Measurements from ENCODE around the gene TRPC6.

Gene TRPC6

DNA sequence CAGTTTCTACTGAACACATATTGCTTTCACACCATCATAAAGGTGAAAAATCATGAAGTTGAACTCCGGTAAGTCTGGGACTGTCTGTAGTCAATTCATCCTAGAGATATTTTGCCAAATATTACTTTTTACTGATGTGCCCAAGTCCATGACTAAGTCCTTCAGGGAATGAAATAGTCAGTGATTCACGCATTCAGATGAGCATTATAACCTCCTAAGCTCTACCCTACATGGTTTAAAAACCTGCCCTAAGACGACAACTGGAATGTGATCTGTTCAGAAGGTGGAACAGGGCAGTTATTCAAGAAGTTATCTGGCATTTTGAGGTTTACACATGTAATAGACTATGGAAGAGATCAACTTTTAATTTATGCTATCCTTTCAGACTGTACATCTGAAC is 125.6 kb downstream of the TRPC6 start:
- DNase-seq (ENCODE audit: low read depth in 1 of 2, low spot score in 1 of 2), result no peak

GRCh38 chr11:101456812-101457211 is 127.0 kb downstream of the TRPC6 start:
- TF ChIP-seq POLR2AphosphoS5 (IDR thresholded peaks at IDR 0.05; ENCODE audit: low read depth), result no peak
- TF ChIP-seq GABPA (IDR thresholded peaks at IDR 0.05; ENCODE audit: low read depth), result no peak
- no peak for TF ChIP-seq SPI1 (IDR thresholded peaks at IDR 0.05; ENCODE audit: borderline replicate concordance, low read depth)
- no peak for TF ChIP-seq REST (IDR thresholded peaks at IDR 0.05; ENCODE audit: insufficient replicate concordance, low read depth)
- TF ChIP-seq CTCF (IDR thresholded peaks at IDR 0.05; ENCODE audit: insufficient read depth, low read length), result no peak
- Histone ChIP-seq H3K27me3 (ENCODE audit: insufficient read depth, poor library complexity, severe bottlenecking) (no peaks in the 10 kb centered on the region), H3K4me3 (replicated peaks; ENCODE audit: insufficient read depth, low read length) (no peak overlapping the region), H3K27ac (replicated peaks) (no peak overlapping the region)
- DNase-seq (ENCODE audit: low read depth in 1 of 2, low spot score in 1 of 2), result no peak

More for the DNA sequence above, 125.6 kb downstream of the TRPC6 start:
- TF ChIP-seq CTCF (IDR thresholded peaks at IDR 0.05; ENCODE audit: insufficient read depth, low read length), result no peak
- TF ChIP-seq GABPA (IDR thresholded peaks at IDR 0.05; ENCODE audit: low read depth), result no peak
- no peak for TF ChIP-seq REST (IDR thresholded peaks at IDR 0.05; ENCODE audit: insufficient replicate concordance, low read depth)
- Histone ChIP-seq H3K27me3 (ENCODE audit: insufficient read depth, poor library complexity, severe bottlenecking) (no peaks in the 10 kb centered on the region), H3K27ac (replicated peaks) (no peak overlapping the region), H3K4me3 (replicated peaks; ENCODE audit: insufficient read depth, low read length) (no peak overlapping the region)

- DNase-seq (ENCODE audit: low read depth in 1 of 2, low spot score in 1 of 2), result no peak
- TF ChIP-seq GABPA (IDR thresholded peaks at IDR 0.05; ENCODE audit: low read depth) (no peak), REST (IDR thresholded peaks at IDR 0.05; ENCODE audit: insufficient replicate concordance, low read depth) (no peak), SPI1 (IDR thresholded peaks at IDR 0.05; ENCODE audit: borderline replicate concordance, low read depth) (no peak), POLR2AphosphoS5 (IDR thresholded peaks at IDR 0.05; ENCODE audit: low read depth) (no peak), CTCF (IDR thresholded peaks at IDR 0.05; ENCODE audit: insufficient read depth, low read length) (no peak)
These were observed 130.1 kb downstream of the TRPC6 start for GRCh38 chr11:101453682-101454081.

More at GRCh38 chr11:101453682-101454081, 130.1 kb downstream of the TRPC6 start:
- H3K4me3 ChIP-seq (replicated peaks; ENCODE audit: insufficient read depth, low read length), result no peak overlapping the region
- no peaks in the 10 kb centered on the region for H3K27me3 ChIP-seq (ENCODE audit: insufficient read depth, poor library complexity, severe bottlenecking)
- H3K27ac ChIP-seq (replicated peaks), result no peak overlapping the region

All from HL-60 (cell line).